ENCODE measurements around the gene CCDC148.
"Not testable (repeated sequence)": the region's sequence is repeated elsewhere in the genome, so short reads cannot be mapped to it uniquely, and the experiment has no call there.

Gene CCDC148

DNA sequence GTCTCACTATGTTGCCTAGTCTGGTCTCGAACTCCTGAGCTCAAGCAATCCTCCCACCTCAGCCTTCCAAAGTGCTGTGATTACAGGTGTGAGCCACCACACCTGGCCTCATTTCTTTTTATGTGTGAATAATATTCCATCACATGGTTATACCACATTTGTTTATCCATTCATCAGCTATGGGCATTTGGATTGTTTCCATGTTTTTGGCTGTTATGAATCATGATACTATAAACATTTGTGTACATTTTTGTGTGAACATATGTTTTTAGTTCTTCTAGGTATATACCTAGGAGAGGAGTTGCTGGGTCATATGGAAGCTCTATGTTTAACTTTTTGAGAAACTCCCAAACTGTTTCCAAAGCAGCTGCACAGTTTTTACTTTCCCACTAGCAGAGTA is 24.6 kb upstream of the CCDC148 start:
- no peak for FAIRE-seq

DNA sequence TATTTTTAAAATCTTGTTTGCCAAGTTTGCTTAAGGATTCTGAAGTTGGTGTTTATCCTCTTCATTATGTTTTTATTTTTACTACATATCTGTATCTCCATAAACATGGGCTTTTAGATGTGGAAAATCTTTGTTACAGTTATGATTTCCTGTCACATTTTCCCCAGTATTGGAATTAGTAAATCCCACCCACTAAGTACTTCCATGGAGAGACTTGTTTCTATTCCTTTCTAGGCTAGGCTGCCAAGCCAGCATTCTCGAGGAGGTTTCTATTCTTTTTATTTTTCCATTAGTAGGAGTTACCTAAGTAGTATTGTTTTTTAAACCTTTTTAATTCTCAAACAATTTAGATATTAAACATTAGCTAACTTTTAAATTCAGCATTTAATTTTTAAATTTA is 22.3 kb upstream of the CCDC148 start:
- no peak for FAIRE-seq

DNA sequence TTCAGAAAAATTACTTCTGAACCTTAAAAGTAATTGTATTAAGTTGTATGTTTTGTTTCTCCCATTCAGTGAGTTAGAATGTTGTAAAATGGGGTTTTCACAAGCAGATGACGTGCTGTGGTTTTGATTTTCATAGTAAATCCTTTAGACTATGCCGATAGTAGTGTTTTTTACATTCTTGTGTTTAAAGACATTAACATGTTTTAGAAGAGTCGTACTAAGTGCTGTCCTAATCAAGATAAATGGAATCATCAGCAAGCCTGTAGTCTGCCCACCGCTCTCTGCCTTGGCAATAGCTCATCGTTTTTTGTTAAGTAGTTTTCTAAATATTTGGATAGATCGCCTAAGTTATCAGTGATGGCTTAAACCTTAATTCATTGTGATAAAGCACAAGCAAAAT is 21.7 kb upstream of the CCDC148 start:
- no peak for FAIRE-seq

DNA sequence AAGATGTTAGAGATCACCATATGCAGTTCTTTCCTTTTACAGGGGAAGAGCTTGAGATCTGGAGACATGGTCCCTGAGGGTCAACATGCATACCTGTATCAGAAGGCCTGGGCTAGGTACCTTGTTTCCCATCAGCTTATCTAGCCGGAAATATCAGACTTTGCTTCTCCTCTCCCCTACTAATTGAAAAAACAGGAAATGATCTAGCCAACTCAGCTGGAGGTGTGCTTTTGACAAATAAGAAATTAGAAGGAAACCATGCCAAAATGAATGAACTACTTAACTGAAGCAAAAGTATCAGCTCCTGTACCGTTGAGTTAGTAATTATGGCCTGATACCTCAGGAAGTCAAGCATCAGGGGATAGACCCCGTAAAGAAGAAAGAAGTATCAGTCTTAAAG is 20.6 kb upstream of the CCDC148 start:
- no peak for FAIRE-seq

DNA sequence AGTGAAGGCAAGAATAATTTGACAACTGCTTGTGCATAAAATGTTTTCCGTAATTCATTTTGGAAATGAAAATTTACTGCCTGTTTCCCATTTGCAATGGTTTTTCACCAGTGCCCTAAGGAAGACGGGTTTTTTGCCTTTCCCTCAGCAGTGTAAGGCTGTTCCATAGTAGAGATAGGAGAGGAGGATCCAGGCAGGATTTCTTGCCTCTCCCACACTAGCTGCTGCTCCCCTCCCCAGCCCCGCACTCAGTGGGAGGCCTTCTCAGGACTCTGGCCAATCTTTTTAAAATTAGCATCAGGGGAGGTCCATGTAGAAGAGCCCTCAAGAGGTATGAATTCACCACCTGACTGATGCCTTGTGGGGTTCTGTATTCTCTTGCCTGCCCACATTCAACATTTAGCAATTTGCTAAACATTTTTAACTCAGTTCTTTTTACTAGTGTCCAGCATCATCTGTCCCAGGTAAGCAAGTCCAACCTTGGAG is 18.0 kb upstream of the CCDC148 start:
- not testable (repeated sequence) for FAIRE-seq

DNA sequence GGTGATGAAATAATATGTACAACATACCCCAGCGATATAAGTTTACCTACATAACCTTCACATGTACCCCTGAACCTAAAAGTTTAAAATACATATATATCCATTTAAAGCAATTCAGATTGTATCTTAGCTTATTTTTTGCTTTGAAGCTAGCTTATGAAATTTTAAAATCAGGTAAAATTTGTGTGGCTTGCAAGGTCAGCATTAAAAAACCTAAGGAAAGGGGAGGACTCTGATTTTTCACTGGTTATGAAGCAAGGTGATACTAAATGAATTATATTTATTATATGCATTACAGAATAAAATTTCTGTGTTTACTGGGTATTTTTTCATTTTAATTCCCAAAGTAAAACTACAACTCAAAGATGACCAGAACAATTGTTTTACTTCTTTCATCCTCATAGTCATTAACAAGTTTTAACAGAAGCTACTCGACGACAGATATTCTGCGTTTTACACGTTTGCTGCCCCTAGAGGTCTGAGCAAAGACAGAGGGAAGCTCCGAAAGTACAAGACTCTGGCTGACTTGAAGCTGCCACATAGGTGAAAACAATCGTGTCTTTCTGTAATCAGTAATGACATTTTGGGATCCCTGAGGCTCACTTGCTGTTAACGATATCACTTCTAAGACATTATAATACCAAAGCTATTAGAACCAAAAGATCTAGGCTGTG is 17.3 kb upstream of the CCDC148 start:
- FAIRE-seq, result no peak

DNA sequence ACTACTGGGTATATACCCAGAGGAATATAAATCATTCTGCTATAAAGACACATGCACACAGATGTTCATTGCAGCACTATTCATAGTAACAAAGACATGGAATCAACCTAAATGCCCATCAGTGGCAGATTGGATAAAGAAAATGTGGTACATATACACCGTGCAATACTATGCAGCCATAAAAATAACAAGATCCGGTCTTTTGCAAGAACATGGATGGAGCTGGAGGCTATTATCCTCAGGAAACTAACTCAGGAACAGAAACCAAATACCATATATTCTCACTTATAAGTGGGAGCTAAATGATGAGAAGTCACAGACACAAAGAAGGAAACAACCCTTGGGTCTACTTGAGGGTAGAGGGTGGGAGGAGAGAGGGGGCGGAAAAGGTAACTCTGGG is 16.7 kb upstream of the CCDC148 start:
- FAIRE-seq, result not testable (repeated sequence)

DNA sequence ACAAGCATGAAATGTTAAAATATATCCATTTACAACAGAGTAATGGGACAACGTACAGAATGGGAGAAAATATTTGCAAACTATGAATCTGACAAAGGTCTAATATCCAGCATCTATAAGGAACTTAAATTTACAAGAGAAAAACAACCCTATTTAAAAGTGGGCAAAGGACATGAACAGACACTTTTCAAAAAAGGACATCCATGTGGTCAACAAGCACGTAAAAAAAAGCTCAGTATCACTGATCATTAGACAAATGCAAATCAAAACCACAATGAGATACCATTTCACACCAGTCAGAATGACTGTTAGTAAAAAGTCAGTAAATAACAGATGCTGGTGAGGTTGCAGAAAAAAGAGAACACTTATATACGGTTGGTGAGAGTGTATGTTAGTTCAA is 16.3 kb upstream of the CCDC148 start:
- not testable (repeated sequence) for FAIRE-seq

DNA sequence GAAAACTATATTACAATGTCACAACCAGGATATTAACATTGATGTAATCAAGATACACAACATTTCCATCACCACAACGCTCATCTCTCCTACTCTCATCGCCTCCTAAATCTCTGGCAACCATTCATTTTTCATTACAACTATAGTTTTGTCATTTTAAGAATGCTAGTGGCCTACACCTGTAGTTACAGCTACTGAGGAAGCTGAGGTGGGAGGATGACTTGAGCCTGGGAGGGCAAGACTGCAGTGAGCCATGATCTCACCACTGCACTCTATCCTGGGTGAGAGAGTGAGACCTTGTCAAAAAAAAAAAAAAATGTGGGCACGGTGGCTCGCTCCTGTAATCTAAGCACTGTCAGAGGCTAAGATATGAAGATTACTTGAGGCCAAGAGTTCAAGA is 10.7 kb upstream of the CCDC148 start:
- FAIRE-seq, result no peak

DNA sequence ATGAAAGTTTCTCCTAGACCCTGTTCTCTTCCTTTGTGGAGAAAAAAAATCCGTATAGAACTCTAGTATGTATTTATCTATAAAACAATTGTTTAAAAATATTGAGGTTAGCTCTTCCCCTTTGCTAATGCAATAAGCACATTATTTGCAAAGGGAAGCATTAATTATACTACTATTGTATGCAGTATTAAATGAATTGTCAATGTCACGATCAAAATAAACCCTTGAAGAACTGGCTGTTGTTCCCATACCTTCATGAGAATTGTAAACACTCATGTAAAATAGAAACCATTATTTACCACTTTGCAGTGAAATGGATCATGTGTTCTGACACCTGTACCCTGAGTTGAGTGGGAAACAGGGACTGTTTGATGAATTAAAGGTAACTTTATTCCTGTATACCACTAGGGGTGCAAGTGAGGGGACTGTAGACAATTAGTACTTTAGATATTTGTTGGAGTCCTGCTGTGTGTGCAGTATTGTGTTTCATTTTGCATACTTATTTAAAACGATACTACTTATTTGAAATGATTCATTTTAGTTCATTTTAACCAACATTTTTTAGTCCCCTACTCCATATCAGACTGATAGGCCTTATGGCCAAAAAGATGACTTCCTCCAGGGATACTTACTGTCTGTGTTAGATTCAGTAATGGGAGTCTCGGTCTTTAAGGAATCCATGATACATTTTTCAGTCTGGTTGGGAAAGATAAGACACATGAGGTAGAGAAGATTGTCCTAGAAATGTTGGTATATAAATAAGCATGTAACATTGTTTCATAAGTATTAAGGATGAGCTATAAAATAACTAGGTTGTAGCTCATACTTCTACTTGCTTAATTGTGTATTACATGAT is 8.1 kb upstream of the CCDC148 start:
- FAIRE-seq, result no peak

DNA sequence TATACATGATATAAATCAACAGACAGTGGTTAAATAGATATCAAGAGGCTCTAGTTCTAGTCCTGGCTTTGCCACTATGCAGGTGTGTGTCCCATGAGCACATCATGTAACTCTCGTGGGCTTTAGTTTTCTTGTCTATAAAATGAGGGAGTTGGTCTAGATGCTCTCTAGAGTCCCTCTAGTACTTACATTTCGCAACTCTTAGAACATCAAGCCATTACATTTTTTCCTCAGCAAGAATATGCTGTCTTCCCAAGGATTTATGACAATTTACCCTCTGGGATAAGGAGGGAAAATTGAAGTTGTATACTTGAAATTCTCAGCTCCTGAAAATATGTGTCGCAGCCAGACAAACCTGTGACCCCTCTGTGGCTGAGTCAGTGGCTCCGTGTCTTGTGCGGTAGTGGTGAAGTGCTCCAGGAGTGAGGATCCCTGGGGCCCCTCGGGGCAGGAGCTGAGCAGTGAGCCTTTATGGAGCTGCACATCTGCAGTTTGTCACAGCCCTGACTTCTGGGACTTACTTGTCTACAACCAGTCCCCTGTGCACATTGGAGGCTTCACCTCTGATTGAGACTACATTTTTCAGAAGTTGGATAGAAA is 7.0 kb upstream of the CCDC148 start:
- FAIRE-seq, result no peak

DNA sequence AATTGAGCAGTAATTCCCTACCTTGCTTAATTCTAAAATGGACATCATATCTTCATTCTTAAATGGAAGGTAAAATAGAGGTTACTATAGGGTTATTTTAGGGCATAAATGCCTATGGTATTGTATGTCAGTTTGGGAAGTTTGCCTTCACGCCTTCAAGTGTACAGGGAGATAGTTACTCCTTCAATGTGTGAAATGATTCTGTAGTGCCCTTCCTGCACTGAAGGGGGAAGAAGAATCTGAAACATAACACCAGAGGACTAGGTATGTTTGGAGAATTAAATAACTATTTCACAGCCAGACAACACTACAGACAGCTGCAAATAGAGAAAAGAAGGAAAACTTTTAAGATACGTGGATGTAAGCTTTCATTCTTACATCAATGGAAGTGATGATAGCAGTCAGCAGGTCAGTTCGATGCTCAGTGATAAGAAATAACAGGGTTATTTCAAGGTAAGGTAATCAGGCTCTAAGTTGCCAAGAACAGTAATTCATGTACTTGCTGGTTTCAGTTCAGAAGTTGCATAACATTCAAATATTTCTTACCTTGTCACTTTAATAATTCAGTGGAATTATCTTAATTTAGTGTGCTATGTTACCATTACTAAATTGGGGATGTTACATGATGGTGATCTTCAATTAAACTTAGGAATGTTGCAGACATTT is 4.2 kb upstream of the CCDC148 start:
- FAIRE-seq, result no peak

DNA sequence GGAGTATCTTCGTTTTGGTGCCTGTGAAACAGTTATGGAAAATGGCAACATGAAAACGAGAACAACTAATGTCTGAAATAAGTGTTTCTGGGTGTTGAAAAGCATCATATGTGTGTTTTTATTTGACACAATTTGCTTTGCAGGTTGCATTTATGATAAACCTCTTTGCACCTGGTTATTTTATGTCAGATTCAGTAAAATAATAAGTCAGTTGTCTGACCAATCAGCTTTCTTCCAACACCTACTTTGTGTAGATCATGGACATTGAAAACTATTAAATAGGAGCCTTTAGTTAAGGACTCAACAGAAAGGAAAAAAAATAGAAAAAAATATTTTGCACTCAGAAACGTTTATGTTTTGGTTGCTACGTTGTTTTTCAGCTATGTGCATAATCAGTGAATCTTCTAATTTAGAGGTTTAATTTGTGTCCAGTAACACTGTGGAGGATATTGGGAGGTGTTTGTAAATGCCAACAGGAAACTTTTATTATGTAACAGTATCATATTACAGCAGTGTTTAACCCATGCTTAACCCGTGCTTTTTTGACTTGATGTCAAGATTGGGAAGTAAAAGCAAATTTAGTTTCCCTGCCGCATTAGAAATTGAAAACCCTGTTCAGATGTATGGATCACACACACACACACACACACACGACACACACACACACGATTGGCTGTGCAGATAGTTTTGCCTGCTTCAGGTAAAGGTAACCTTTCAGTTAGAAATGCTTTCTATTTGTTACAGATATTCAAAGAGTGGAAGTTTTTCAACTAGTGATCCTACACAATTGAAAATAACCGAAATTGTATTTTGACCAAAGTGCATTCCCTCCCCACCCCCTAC is 2.8 kb upstream of the CCDC148 start:
- FAIRE-seq, result no peak

DNA sequence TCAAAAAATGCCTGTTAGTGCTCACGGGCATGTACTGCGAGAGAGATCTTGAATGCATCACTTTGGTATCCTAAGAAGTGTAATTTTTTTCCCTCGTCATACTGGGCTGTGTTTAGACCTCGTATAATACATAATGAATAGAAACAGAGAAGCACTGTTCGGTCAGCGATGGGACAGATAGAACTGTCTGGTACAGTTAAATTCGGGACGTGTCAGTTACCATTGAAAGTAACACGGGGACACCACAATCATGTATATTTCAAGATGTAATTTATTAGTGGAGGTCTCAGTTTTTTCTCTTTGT is 2.0 kb upstream of the CCDC148 start:
- no peak for FAIRE-seq

DNA sequence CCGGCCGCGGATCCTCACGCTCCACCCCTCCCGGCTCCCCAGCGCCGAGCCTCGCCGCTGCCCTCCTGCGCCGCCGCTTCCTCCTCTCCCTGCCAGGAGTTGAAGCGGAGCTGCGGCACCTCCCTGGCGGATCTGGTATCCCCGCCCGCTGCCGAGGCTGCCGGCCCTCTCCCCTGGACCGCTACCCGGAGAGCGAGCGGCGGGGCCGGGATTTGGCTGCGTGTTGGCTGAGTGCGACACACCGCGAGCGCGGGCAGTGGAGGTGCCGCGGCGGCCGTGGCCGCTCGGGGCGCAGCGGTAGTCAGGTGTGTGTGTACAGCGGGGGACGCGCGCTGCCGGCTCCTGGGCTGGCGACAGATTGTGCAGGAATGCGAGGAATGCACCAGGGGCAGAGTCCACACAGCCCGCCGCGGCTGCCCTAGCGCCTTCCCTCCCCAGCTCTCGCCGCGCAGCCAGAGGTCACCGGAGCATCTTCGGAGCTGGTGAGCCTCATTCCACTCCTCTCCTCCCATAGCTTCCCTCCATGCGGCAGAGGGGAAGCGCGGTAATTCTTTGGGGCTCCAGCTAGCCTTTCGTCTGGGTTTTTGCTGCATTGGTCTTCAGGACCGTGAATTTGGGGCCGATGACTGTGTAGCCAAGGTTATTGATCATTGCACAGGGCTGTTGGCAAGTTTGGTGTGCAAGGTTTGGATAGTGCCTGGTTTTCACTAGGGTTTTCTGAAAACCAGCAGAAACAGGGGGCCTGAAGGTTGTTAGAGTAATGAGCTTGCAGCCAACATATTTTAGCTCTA is 1.5 kb upstream of the CCDC148 start:
- no peak for FAIRE-seq

DNA sequence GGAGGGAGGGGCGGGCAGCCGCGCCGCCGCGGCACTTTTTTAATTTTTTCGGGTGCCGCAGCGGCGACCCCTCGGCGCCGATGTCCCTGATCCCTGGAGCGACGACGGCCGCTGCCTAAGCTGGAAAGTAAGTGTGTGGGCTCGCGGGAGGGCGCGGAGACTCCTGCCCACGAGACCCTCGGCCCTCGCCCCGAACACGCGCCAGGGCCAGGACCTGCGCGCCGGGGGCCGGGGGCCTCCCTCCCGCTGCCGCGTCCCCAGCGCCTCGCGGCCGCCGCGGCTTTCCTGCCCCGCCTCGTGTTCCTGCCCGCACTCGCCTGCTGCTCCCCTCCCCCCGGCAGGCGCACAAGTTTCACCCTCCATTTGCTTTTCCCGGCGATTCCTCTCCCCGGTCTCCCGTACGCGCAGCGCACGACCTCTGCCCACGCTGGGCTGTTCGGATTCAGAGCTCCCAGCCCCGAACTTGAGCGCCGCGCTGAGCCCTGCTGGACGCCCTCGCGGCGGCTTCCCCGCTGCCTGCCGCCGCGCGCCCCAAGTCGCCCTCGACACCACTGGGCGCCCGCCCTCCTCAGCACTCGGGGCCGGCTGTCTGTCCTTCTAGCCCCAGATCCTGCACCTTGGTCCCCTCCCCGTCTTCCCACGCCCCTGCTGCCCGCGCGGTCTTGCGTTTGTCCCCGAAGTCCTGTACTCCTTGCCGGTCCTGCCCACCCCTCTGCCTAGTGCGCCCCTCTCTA is 706 bp upstream of the CCDC148 start:
- FAIRE-seq, result no peak

DNA sequence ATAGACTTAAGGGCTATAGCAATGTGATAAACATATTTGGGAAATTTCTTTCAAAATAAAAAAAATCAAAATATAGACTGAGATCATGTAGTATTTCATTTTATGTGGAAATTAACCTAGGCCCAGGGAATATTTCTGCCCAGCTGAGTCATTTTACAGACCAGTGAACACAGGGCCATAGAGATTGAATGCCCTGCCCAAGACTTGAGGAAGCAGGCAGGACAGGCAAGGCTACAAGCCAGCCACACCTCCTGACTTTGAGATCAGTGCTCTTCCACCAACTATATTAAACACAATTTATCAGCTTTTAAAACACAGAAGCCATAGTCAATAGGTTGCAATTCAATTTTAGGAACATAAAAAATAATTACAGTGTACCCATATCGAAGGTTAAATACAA is 12.9 kb downstream of the CCDC148 start:
- no peak for FAIRE-seq

DNA sequence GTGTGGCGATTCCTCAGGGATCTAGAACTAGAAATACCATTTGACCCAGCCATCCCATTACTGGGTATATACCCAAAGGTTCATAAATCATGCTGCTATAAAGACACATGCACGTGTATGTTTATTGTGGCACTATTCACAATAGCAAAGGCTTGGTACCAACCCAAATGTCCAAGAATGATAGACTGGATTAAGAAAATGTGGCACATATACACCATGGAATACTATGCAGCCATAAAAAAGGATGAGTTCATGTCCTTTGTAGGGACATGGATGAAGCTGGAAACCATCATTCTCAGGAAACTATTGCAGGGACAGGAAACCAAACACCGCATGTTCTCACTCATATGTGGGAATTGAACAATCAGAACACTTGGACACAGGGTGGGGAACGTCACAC is 17.5 kb downstream of the CCDC148 start:
- not testable (repeated sequence) for FAIRE-seq

DNA sequence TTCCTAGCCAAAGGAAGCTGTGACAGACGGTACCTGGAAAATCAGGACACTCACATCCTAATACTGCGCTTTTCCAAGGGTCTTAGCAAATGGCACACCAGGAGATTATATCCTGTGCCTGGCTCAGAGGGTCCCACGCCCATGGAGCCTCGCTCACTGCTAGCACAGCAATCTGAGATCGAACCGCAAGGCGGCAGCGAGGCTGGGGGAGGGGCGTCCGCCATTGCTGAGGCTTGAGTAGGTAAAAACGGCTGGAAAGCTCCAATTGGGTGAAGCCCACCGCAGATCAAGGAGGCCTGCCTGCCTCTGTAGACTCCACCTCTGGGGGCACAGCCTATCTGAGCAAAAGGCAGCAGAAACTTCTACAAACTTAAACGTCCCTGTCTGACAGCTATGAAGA is 22.8 kb downstream of the CCDC148 start:
- not testable (repeated sequence) for FAIRE-seq

DNA sequence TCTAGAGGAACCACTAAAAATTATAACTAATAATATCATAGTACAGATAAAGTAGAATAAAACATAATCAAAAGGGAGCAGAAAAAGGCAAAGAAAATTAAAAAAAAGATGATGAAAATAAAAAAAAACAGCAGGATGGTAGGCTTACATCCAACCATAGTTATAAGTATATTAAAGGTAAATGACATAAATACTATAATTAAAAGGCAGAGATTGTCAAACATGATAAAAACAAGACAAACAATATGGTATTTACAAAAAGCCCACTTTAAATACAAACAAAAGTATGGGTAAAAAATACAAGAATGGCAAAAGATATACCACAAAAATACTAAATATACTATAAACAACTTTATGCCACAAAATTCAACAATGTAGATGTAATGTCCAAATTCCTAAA is 24.4 kb downstream of the CCDC148 start:
- FAIRE-seq, result peak; percentile 11

DNA sequence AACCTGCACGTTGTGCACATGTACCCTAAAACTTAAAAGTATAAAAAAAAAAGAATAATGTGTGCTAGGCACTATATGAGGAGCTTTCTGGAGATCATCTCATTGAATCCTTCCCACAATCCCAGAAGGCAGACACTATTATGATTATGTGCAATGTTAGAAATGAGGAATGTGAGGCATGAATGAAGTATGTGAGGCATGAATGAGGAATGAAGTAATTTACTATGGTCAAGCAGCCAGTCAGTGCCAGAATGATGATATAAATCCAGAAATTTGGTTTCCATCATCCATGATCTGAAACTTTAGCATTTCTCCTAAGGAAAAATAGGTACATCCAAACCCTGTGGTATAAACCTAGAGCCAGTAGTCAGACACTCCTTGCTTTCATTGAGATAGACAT is 42.0 kb downstream of the CCDC148 start:
- FAIRE-seq, result no peak

Measured in A204.1 (cell line).